Fibroblast of the conjunctiva (primary cell): Measurements from ENCODE around the gene PAQR9.

Experiments
- DNase-seq: peaks from one replicate; pipeline ENCODE4 v3.0.0-alpha.2; 2010; ENCODE audit warnings: low read depth

PAQR9 gene

DNA sequence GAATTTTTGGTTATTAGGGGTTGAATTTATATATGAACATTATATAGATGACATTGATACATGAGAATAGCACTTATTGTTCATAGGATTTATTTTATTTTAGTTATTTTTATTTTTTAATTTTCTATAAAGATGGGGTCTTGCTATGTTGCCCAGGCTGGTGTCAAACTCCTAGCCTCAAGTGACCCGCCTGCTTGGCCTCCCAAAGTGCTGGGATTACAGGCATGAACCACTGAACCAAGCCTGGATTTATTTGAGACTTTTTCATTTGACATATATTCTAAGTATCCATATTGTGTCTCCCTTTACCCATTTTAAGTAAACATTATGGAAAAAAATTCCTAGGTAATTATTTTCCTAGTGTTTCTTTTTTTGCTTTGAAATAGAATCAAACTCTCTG, 12.5 kb downstream of the PAQR9 start:
- no peak for DNase-seq

DNA sequence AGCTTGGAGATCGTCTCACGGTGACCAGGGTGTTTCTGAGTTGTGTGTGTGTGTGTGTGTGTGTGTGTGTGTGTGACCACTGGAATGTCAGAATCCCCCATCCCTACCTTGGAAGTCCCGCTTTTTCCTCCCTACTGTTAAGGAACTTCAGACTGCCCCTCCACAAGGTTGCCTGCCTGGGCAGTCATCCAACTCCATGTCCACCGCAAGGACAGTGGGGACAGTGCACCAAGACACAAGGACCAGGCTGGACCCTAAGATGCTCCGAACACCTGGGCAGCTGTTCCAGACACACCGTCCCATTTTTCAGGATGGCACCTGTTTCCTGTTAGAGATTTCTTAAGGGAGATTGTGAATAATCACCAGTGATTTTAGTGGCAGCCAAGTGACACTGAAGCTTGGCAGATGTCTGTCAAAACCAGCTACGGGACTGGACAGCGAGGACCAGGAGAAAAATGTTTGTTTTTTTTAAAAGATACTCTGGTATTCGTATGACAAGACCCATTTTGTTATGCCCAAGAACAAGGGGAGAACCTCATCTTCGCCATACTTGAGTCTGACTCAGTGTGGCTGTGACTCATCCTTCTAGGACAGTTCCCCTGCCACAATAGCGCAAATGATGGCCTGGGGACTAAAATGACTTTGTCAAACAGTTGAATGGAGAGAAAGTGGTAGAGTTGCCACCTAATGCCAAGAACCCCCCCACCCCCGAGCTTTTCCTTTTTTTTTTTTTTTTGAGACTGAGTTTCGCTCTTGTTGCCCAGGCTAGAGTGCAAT, 15.5 kb downstream of the PAQR9 start:
- DNase-seq, result no peak

DNA sequence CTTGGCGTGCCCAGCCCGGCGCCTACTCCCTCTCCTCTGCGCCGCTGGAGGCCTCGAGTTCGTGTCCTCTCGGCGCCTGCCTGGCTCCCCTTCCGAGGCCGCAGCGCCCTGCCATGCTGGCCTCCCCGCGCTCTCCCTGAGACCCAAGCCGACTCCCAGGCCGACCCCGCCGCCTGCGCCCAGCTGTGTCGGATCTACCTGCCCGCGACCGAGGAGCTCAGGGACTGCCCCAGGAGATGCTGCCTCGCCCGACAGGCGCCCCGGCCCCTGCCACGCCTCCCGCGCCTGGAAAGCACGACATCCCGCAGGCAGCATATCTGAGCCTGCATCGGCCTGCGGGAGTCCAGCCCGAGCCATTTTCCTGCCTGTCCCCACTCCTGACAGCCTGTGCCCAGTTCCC, 16.1 kb downstream of the PAQR9 start:
- no peak for DNase-seq

DNA sequence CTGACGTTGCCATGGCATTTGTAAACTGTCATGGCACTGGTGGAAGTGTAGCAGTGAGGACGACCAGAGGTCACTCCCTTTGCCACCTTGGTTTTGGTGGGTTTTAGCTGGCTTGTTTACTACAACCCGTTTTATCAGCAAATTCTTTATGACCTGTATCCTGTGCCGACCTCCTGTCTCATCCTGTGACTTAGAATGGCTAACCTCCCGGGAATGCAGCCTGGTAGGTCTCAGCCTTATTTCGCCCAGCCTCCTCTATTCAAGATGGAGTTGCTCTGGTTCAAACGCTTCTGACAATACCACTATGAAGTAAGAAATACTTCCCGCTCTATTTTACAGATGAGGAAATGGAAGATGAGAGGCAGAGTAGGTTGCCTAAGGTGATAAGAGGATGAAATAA, 16.6 kb downstream of the PAQR9 start:
- DNase-seq, result no peak

- no peak for DNase-seq
These were observed 18.5 kb downstream of the PAQR9 start for GRCh38 chr3:142945023-142945422.

GRCh38 chr3:142944342-142944741, 19.1 kb downstream of the PAQR9 start:
- DNase-seq, result no peak

- no peak for DNase-seq
These were observed 19.6 kb downstream of the PAQR9 start for GRCh38 chr3:142943870-142944269.

DNA sequence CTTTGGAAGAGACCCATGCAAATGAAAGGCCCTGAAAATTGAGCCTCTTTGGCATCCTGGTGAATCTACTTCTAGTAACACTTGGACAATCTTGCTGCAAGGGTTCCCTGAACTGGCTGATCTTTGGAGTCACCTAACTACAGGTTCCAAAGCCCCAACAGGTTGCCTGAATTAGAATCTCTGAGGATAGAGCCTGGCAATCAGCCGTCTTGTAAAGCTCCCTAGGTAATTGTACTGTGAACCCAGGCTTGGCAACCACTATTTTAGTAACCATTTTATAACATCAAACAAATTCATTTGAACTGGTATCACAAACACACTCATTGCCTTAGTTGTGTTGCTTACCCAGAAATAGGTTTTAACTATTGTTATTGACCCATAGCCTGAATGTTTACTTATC, 20.1 kb downstream of the PAQR9 start:
- DNase-seq, result no peak

DNA sequence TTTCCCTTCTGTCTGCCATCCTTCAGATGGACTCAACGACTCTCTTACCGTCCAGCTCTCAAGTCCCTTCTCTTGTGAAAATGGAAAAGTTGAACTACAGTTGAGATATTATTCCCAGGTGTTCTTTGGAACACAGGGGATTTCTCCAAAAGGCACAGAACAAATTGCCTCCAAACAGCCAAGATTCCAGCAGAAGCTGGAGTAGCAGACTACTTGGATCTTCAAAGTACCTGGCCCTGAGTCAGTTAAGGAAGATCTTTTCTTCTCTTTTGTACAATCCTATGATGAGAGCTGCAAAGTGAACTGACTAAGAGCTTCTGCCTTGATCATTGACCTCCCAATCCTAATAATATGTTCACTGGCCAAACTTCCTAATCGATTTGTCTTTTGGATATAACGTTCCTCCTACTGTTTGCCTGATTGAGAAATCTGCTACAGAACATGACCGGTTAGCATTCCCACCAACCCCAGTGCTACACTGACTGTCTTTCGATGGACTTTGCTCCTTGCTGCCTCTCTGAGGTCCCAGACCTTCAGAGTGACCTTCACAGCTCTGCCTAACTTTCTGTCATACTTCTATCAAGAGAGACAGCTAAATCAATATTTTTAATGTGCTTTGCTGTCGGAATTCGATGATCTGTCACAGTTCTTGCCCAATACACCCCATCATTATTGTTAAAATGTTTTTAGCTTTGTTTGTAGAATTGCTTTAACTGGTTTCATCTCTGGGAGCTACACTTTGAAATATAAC, 21.9 kb downstream of the PAQR9 start:
- DNase-seq, result no peak

GRCh38 chr3:142940472-142940871, 23.0 kb downstream of the PAQR9 start:
- no peak for DNase-seq

- DNase-seq, result no peak
These were observed 23.5 kb downstream of the PAQR9 start for GRCh38 chr3:142940000-142940399.

DNA sequence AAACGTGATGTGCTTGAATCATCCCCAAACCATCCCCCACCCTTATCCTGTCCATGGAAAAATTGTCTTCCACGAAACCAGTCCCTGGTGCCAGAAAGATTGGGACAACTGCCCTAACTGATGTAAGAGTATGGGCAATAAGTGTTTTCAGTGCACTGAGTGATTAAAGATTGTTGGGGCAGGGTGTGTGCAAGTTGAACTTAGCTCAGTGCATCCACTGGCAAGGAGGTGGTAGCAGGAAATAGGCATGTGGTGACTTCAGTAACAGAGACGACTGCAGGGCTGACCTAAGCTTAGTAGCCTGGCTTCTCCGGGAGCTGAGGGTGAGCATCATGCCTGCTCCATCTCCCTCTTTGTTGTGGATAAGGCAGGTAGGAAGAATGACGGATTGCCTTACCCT, 27.5 kb downstream of the PAQR9 start:
- no peak for DNase-seq

DNA sequence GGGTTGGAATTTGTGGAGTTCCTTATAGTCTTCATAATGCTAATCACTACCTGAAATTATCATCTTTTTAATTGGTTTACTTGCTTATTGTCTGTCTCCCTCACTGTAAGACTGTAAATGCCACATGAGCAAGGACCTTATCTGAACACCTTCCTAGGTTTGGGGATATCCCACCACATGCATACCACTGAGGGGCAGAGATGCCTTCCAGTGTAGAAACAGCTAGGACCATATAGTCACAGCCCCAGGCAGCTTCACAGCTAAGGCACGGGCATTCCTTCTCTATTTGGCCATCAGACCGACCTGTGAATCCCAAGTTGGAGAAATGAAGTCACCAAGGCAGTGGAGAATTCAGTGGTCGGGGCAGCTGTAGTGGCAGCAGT, 28.6 kb downstream of the PAQR9 start:
- no peak for DNase-seq

DNA sequence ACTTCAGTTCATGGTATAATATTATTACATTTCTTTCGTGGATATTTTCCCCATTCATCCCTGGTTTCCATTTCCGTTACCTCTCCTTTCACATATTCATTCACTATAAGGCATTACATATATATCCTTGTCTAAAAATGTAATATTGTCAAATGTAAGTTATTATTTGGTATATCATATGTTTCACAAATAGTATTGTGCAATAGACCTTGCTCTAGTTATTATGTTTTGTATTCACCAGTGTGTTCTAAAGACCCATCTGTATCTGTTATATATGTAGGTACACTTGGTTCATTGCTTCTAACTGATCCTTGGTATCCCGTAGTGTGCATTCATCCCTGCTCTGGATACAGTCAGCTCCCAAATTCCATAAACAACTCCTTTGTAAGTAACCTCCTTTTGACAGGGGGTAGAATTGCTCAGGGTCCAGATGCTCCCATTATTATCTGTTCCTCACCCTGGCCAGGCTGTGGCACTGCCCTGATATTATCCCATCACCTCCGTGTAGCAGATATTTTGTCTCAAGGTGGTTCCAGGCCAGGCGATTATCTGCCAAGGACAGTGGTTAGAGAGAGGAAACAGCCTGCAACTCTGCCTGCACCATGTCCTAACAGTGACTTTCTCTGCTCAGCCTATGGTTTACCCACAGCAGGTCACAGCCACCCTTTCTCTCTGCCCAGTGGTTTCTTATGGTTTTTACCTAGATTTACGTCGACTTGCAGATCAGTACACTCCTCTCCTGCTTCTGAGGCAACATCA, 29.2 kb downstream of the PAQR9 start:
- DNase-seq, result no peak

- no peak for DNase-seq
These were observed 32.3 kb downstream of the PAQR9 start for GRCh38 chr3:142931222-142931621.

DNA sequence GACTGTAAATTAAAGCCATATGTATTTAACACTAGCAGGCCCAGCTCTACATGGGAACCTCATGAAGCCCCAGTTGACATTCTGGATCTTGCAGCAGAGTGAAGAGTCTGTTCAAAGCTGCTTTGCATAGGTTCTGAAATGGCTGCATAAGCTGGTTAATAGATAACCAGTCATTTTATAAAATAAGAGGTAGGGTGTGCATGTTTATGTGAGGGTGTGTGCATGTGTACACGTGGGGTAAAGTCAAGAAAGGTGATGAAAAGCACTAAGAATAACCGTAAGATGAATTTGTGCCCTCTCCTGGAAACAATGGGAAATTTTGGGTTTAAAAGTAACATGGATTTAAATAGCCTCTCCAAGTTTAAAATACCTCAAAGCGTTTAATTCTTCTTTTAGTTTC, 33.0 kb downstream of the PAQR9 start:
- no peak for DNase-seq

DNA sequence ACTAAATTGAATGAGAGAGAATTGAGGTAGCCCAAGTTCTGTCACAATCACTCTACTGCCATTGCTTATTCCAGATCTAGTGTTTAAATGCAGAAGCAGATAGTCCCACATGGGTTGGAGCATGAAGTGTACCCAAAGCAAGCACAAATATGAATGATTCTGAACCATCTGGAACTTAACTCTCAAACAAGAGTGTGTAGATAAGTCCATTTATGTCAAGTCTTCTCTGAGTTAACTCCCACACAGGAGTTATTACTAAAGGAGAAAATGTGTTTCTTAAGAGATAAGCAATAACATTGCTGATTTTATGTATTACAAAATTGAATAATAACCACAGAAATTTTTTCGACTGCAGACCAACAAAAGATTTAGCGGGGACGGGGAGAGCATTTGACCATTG, 33.6 kb downstream of the PAQR9 start:
- no peak for DNase-seq

- DNase-seq, result peak; percentile 13
These were observed 34.4 kb downstream of the PAQR9 start for GRCh38 chr3:142929109-142929508.

DNA sequence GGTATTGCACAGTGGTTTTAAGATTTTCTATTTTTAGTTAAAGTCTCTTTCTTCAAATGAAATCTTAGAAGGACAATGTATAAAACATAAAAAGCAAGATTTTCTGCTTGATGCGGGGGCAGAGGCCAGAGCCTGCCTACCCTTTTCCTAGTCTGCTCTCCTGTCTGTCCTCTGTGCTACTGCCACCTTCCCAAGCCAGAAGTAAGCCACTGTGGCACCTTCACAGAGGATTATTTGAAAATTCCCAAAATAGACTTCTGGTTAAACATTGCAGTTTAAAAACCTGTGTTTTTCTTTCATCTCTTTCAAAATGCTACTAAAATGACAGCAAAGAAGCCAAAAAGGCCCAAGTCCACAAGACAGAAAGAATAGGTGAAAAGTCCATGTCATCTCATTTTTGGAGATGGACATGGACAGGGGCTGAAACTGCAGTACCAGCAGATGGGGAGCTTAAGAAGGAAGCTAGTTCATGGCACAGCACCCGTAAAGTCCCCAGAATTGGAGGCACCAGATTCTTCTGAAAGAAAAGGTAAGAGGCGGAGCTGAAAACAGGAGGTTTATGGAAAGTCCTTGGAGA, 37.0 kb downstream of the PAQR9 start:
- no peak for DNase-seq

GRCh38 chr3:142925140-142925539, 38.3 kb downstream of the PAQR9 start:
- DNase-seq, result no peak

- no peak for DNase-seq
These were observed 39.8 kb downstream of the PAQR9 start for GRCh38 chr3:142923694-142924093.

DNA sequence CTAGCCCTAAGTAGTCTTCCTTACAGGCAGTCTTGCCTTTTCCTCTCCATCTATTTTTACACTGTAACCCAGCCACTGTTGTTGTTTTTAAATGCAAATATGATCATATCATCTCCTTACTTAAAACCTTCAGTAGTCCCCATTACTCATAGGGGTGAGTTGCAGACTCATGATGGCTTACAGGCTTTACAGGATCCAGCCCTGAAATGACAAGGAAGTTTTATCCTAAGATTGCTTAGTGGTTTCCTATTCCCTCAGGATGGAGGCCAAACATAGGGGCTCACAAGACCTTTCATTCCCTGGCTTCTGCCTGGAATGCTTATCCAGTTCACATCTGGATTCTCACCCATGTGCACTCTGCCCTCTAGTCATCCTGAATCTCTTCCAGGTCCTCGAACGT, 46.9 kb downstream of the PAQR9 start:
- DNase-seq, result no peak

- DNase-seq, result no peak
These were observed 47.8 kb downstream of the PAQR9 start for GRCh38 chr3:142915636-142916035.
